H9 (cell line): Measurements from ENCODE around the gene ANKFY1. TPM values are rescaled to one million over a fixed set of nuclear protein-coding genes. Genes with fewer than 3 reads are reported as not detected.
A peak's percentile ranks its signal among the peaks of the same experiment; 100 is the strongest.

ENCODE experiments used
- DNase-seq: peaks from one replicate; pipeline ENCODE4 v3.0.0-alpha.2; 2017
- H2AFZ ChIP-seq: one replicate; pipeline ENCODE4 v1.6.1; 2013; ENCODE audit warnings: mild to moderate bottlenecking, low read length, control low read depth, moderate library complexity
- H2AK5ac ChIP-seq: 2 replicates; pipeline ENCODE4 v1.6.1; 2013; ENCODE audit warnings: low read length, control low read depth, mixed read lengths; ENCODE audit not compliant: insufficient read length
- H2BK120ac ChIP-seq: one replicate; pipeline ENCODE4 v1.6.1; 2013; ENCODE audit warnings: low read depth, mild to moderate bottlenecking, low read length, control low read depth, inconsistent platforms; ENCODE audit not compliant: poor library complexity, severe bottlenecking
- H2BK12ac ChIP-seq: 2 replicates; pipeline ENCODE4 v1.6.1; 2013; ENCODE audit warnings: low read length, control low read depth, mixed read lengths, low read depth; ENCODE audit not compliant: insufficient read length
- H2BK15ac ChIP-seq: 2 replicates; pipeline ENCODE4 v1.6.1; 2013; ENCODE audit warnings: low read depth, low read length, control low read depth
- H2BK20ac ChIP-seq: one replicate; pipeline ENCODE4 v1.6.1; 2013; ENCODE audit warnings: low read depth, mild to moderate bottlenecking, low read length, control low read depth, inconsistent platforms; ENCODE audit not compliant: poor library complexity, severe bottlenecking
- H2BK5ac ChIP-seq: 2 replicates; pipeline ENCODE4 v1.6.1; 2013; ENCODE audit warnings: low read length, control low read depth, mixed read lengths; ENCODE audit not compliant: insufficient read length
- H3K14ac ChIP-seq: 2 replicates; pipeline ENCODE4 v1.6.1; 2013; ENCODE audit warnings: low read length, control low read depth; ENCODE audit not compliant: insufficient read depth
- H3K18ac ChIP-seq: 2 replicates; pipeline ENCODE4 v1.6.1; 2013; ENCODE audit warnings: low read depth, mild to moderate bottlenecking, mixed read lengths, low read length, control low read depth; ENCODE audit not compliant: insufficient read length
- H3K23ac ChIP-seq: 2 replicates; pipeline ENCODE4 v1.6.1; 2013; ENCODE audit warnings: low read length, control low read depth, mixed read lengths, low read depth; ENCODE audit not compliant: insufficient read length
- H3K23me2 ChIP-seq: 2 replicates; pipeline ENCODE4 v1.6.1; 2013; ENCODE audit warnings: low read depth, mild to moderate bottlenecking, mixed read lengths, low read length, control low read depth; ENCODE audit not compliant: insufficient read length, poor library complexity, severe bottlenecking
- H3K27ac ChIP-seq: 2 replicates; pipeline ENCODE4 v1.5.1; 2013; ENCODE audit warnings: low read length, control low read depth, mixed read lengths, low read depth; ENCODE audit not compliant: insufficient read length
- H3K27me3 ChIP-seq: 2 replicates; pipeline ENCODE4 v1.6.1; 2013; ENCODE audit warnings: low read length, control low read depth, inconsistent platforms; ENCODE audit not compliant: insufficient read depth
- H3K4ac ChIP-seq: 2 replicates; pipeline ENCODE4 v1.6.1; 2013; ENCODE audit warnings: low read depth, mild to moderate bottlenecking, control low read depth, inconsistent platforms, low read length, moderate library complexity
- H3K4me1 ChIP-seq: 2 replicates; pipeline ENCODE4 v1.6.1; 2013; ENCODE audit warnings: low read length, control low read depth, inconsistent platforms; ENCODE audit not compliant: insufficient read depth
- H3K4me2 ChIP-seq: 2 replicates; pipeline ENCODE4 v1.6.1; 2013; ENCODE audit warnings: low read length, control low read depth, mixed read lengths; ENCODE audit not compliant: insufficient read length, insufficient read depth
- H3K56ac ChIP-seq: 2 replicates; pipeline ENCODE4 v1.6.1; 2013; ENCODE audit warnings: low read depth, mild to moderate bottlenecking, mixed read lengths, low read length, control low read depth; ENCODE audit not compliant: insufficient read length
- H3K79me1 ChIP-seq: 2 replicates; pipeline ENCODE4 v1.6.1; 2013; ENCODE audit warnings: low read depth, mild to moderate bottlenecking, moderate library complexity, low read length, control low read depth, inconsistent platforms; ENCODE audit not compliant: insufficient read depth, poor library complexity, severe bottlenecking
- H3K79me2 ChIP-seq: 2 replicates; pipeline ENCODE4 v1.6.1; 2013; ENCODE audit warnings: low read length, control low read depth, inconsistent platforms; ENCODE audit not compliant: insufficient read depth
- H3K9ac ChIP-seq: 2 replicates; pipeline ENCODE4 v1.6.1; 2013; ENCODE audit warnings: low read length, control low read depth, mixed read lengths; ENCODE audit not compliant: insufficient read length; ENCODE audit errors: extremely low read depth
- H3K9me3 ChIP-seq: one replicate; pipeline ENCODE4 v1.6.1; 2013; ENCODE audit warnings: low read depth, low read length, inconsistent platforms; ENCODE audit not compliant: control insufficient read depth
- H3T11ph ChIP-seq: one replicate; pipeline ENCODE4 v1.6.1; 2013; ENCODE audit warnings: mild to moderate bottlenecking, low read length, control low read depth, inconsistent platforms
- H4K20me1 ChIP-seq: one replicate; pipeline ENCODE4 v1.6.1; 2013; ENCODE audit not compliant: control insufficient read depth, insufficient read length, insufficient read depth
- H4K5ac ChIP-seq: 2 replicates; pipeline ENCODE4 v1.6.1; 2013; ENCODE audit warnings: low read depth, mild to moderate bottlenecking, mixed read lengths, low read length, control low read depth; ENCODE audit not compliant: insufficient read length
- H4K8ac ChIP-seq: replicated peaks from 2 replicates; pipeline ENCODE4 v1.6.1; 2013; ENCODE audit warnings: low read length, control low read depth, mixed read lengths, low read depth; ENCODE audit not compliant: insufficient read length
- H4K91ac ChIP-seq: 2 replicates; pipeline ENCODE4 v1.6.1; 2013; ENCODE audit warnings: low read depth, mild to moderate bottlenecking, moderate library complexity, mixed read lengths, low read length, control low read depth; ENCODE audit not compliant: insufficient read length
- H3K27ac Mint-ChIP-seq, 3 experiments: 2 replicates in 2 of 3; 3 replicates in 1 of 3; pipeline ENCODE4 v1.8.0; 2020 to 2021; ENCODE audit warnings: mixed read lengths in 3 of 3, mild to moderate bottlenecking in 1 of 3, moderate library complexity in 1 of 3
- H3K27me3 Mint-ChIP-seq: 2 replicates; pipeline ENCODE4 v1.8.0; 2021; ENCODE audit warnings: low read depth, mild to moderate bottlenecking, moderate library complexity, mixed read lengths
- H3K36me3 Mint-ChIP-seq, 3 experiments: 2 replicates in 2 of 3; 3 replicates in 1 of 3; pipeline ENCODE4 v1.8.0; 2020 to 2021; ENCODE audit warnings: low read depth in 3 of 3, mixed read lengths in 3 of 3; ENCODE audit not compliant: insufficient read depth in 1 of 3
- H3K4me1 Mint-ChIP-seq, 2 experiments: 2 replicates each; pipeline ENCODE4 v1.8.0; 2020; ENCODE audit warnings: mixed read lengths in 2 of 2
- H3K4me3 Mint-ChIP-seq, 2 experiments: 2 replicates in 1 of 2; 3 replicates in 1 of 2; pipeline ENCODE4 v1.8.0; 2020 to 2021; ENCODE audit warnings: mild to moderate bottlenecking in 2 of 2, mixed read lengths in 2 of 2, moderate library complexity in 1 of 2
- H3K9me3 Mint-ChIP-seq, 2 experiments: 2 replicates in 1 of 2; 3 replicates in 1 of 2; pipeline ENCODE4 v1.8.0; 2020; ENCODE audit warnings: mild to moderate bottlenecking in 2 of 2, mixed read lengths in 2 of 2, moderate library complexity in 1 of 2
- WGBS: extraction: QIAGEN DNeasy Blood & Tissue Kit; methylation state at CpG from one replicate; pipeline ENCODE4 v1.1.7; 2013; ENCODE audit warnings: missing lambda C conversion rate, low lambda C conversion rate, mixed read lengths; ENCODE audit not compliant: insufficient read length; ENCODE audit errors: extremely low coverage; 5-methylcytosine and 5-hydroxymethylcytosine counted together
- total RNA-seq: library from RNA; stranded (reverse); gene quantifications from 2 replicates; pipeline ENCODE4 v1.2.1, GENCODE V29; 2021
- TF ChIP-seq, protein P1 (sequence below): fragments of 200-600 bp; sonication (generic); conservative IDR thresholded peaks from 3 replicates; pipeline ENCODE4 v1.8.0; 2021; ENCODE audit warnings: antibody characterized with exemption, mild to moderate bottlenecking

ANKFY1 gene
- total RNA-seq, 1 experiment from 2014 or later: 51.9 TPM

DNA sequence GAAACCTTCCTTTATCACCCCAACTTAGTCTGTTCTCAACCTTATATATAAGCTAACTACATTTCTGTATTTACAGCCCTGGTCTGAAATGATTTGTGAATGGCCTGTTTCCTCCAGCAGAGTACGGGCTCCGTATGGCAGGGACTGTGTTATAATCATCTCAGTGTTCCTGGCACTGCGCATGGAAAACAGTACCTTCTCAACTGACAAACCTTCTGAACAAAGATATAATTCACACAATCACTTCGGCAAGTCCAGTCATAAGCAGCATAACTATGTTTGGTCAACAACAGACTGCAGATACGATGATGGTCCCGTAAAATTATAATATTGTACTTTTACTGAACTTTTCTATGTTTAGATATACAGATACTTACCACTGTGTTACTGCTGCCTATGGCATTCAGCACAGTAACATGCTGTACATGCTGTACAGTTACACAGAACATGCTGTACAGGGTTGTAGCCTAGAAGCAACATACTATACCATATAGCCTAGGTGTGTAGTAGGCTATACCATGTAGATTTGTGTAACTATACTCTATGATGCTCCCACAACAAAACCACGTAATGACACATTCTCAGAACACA lies 30.0 kb downstream of the ANKFY1 start:
- no peak overlapping the region for H3K4ac ChIP-seq
- H4K8ac ChIP-seq: no peak overlapping the region
- H2AFZ ChIP-seq: no peak overlapping the region
- H3K56ac ChIP-seq: no peak overlapping the region
- WGBS: no CpG with 5 or more reads among the region's 7 CpGs
- H3T11ph ChIP-seq: no peak overlapping the region
- no peaks in the 10 kb centered on the region for H3K79me1 ChIP-seq
- H3K14ac ChIP-seq: no peak overlapping the region
- no peaks in the 10 kb centered on the region for H4K20me1 ChIP-seq
- H3K9me3 ChIP-seq: no peaks in the 10 kb centered on the region
- DNase-seq: no peak
- H3K36me3 Mint-ChIP-seq: peaks cover 11 to 46% (median 40%) of the 10 kb centered on the region in 3 experiments; a peak in 6 of 7 replicates
- no peak overlapping the region for H2AK5ac ChIP-seq
- H2BK5ac ChIP-seq: no peak overlapping the region
- H3K4me1 Mint-ChIP-seq: peaks cover 0 to 10% of the 10 kb centered on the region in 2 experiments; a peak in 2 of 4 replicates
- no peak overlapping the region for H4K5ac ChIP-seq
- H3K4me1 ChIP-seq: no peaks in the 10 kb centered on the region
- H3K9ac ChIP-seq: no peak overlapping the region
- no peak overlapping the region for H3K23ac ChIP-seq
- H3K27me3 Mint-ChIP-seq: no peaks in the 10 kb centered on the region
- no peak overlapping the region for H2BK15ac ChIP-seq
- no peak overlapping the region for H3K4me3 Mint-ChIP-seq
- no peaks in the 10 kb centered on the region for H3K23me2 ChIP-seq
- H2BK20ac ChIP-seq: no peak overlapping the region
- TF ChIP-seq, protein P1, sequence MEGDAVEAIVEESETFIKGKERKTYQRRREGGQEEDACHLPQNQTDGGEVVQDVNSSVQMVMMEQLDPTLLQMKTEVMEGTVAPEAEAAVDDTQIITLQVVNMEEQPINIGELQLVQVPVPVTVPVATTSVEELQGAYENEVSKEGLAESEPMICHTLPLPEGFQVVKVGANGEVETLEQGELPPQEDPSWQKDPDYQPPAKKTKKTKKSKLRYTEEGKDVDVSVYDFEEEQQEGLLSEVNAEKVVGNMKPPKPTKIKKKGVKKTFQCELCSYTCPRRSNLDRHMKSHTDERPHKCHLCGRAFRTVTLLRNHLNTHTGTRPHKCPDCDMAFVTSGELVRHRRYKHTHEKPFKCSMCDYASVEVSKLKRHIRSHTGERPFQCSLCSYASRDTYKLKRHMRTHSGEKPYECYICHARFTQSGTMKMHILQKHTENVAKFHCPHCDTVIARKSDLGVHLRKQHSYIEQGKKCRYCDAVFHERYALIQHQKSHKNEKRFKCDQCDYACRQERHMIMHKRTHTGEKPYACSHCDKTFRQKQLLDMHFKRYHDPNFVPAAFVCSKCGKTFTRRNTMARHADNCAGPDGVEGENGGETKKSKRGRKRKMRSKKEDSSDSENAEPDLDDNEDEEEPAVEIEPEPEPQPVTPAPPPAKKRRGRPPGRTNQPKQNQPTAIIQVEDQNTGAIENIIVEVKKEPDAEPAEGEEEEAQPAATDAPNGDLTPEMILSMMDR: no peak
- H3K27ac ChIP-seq: no peak overlapping the region
- H3K4me2 ChIP-seq: no peak overlapping the region
- no peaks in the 10 kb centered on the region for H3K27me3 ChIP-seq
- H3K27ac Mint-ChIP-seq: peak overlapping the region in 1 of 3 experiments; percentile 65; a peak in 2 of 7 replicates
- H3K79me2 ChIP-seq: no peaks in the 10 kb centered on the region
- no peak overlapping the region for H3K18ac ChIP-seq
- H3K9me3 Mint-ChIP-seq: no peaks in the 10 kb centered on the region; a peak in 1 of 5 replicates
- H2BK120ac ChIP-seq: no peak overlapping the region
- no peak overlapping the region for H4K91ac ChIP-seq
- no peak overlapping the region for H2BK12ac ChIP-seq
